A549 (cell line): ENCODE results near the gene LPO. TPM values are rescaled to one million over a fixed set of nuclear protein-coding genes. Genes with fewer than 3 reads are reported as not detected.

ENCODE experiments used
- ATAC-seq, 2 experiments: fragments of 200-7000 bp in 1 of 2; fragments of >200 bp in 1 of 2; cut with Nextera tagmentation in 1 of 2; cut with Tn5 transposase in 1 of 2; 3 replicates each; pipeline versions ENCODE4 v1.8.0 to v1.9.1; 2018 to 2020; ENCODE audit warnings: mild to moderate bottlenecking in 1 of 2, moderate library complexity in 1 of 2
- CTCF ChIA-PET: fragments of 300-600 bp; sonication (Branson Sonifier 250); formaldehyde crosslinking; extraction: SDS; loops from one replicate; lab custom pipeline; 2021; ENCODE audit warnings: antibody characterized with exemption, inconsistent platforms; lab: Yijun Ruan, JAX
- POLR2A ChIA-PET: fragments of 350-600 bp; formaldehyde crosslinking; extraction: SDS; loops from one replicate; lab custom pipeline; 2021; ENCODE audit warnings: antibody characterized with exemption, inconsistent platforms; lab: Yijun Ruan, JAX
- DNase-seq, 2 experiments: peaks; one replicate each; pipeline versions ENCODE4 v3.0.0 to v3.0.0-alpha.2; 2011 to 2016; ENCODE audit warnings: low read depth in 1 of 2, low spot score in 1 of 2
- FAIRE-seq: peaks from 2 replicates; lab custom pipeline; 2011; peaks lifted over from hg19 to GRCh38; lab: Jason Lieb, UNC
- H3K27ac ChIP-seq, 2 experiments: fragments of >200 bp; sonication (Bioruptor Twin); formaldehyde crosslinking; 3 replicates each; pipeline ENCODE4 v1.5.1; 2016 to 2017
- H3K4me1 ChIP-seq: fragments of >200 bp; sonication (Bioruptor Twin); formaldehyde crosslinking; 3 replicates; pipeline ENCODE4 v1.6.1; 2016
- H3K4me2 ChIP-seq: fragments of >200 bp; sonication (Bioruptor Twin); formaldehyde crosslinking; 3 replicates; pipeline ENCODE4 v1.6.1; 2016
- H3K4me3 ChIP-seq: fragments of >200 bp; sonication (Bioruptor Twin); formaldehyde crosslinking; 3 replicates; pipeline ENCODE4 v1.5.1; 2016
- H3K9me3 ChIP-seq: fragments of >200 bp; sonication (Bioruptor Twin); formaldehyde crosslinking; 3 replicates; pipeline ENCODE4 v1.6.1; 2016
- BCL3 ChIP-seq: fragments of >200 bp; sonication (Bioruptor Twin); formaldehyde crosslinking; IDR thresholded peaks from 3 replicates; pipeline ENCODE4 v1.6.1; 2016
- CHD4 ChIP-seq: fragments of 200-600 bp; sonication (generic); IDR thresholded peaks from 2 replicates; pipeline ENCODE4 v1.6.1; 2016; ENCODE audit warnings: antibody characterized with exemption, mild to moderate bottlenecking, borderline replicate concordance
- EHF ChIP-seq: fragments of 250-450 bp; sonication (Bioruptor Pico); IDR thresholded peaks from 2 replicates; pipeline ENCODE4 v1.5.0; 2020; ENCODE audit warnings: mild to moderate bottlenecking
- EHMT2 ChIP-seq: fragments of 200-600 bp; sonication (generic); IDR thresholded peaks from 2 replicates; pipeline ENCODE4 v1.6.1; 2016; ENCODE audit warnings: antibody characterized with exemption, low read depth, mild to moderate bottlenecking, moderate library complexity
- MAX ChIP-seq: IDR thresholded peaks from 2 replicates; pipeline ENCODE4 v1.6.1; 2012
- MAZ ChIP-seq: fragments of 150-350 bp; IDR thresholded peaks from 2 replicates; pipeline ENCODE4 v1.6.1; 2014; ENCODE audit warnings: antibody characterized with exemption, low read depth, low read length, borderline replicate concordance
- NFE2L2 ChIP-seq: fragments of 150-350 bp; conservative IDR thresholded peaks from 2 replicates; pipeline ENCODE4 v1.6.1; 2014; ENCODE audit warnings: low read length
- NPAS2 ChIP-seq: fragments of 250-450 bp; sonication (Bioruptor Pico); IDR thresholded peaks from 2 replicates; pipeline ENCODE4 v1.8.0; 2022; ENCODE audit warnings: mild to moderate bottlenecking, moderate library complexity, borderline replicate concordance
- PHF8 ChIP-seq: fragments of 200-600 bp; sonication (generic); IDR thresholded peaks from 2 replicates; pipeline ENCODE4 v1.6.1; 2016; ENCODE audit warnings: low read depth, mild to moderate bottlenecking, antibody characterized with exemption, moderate library complexity, borderline replicate concordance
- RARB ChIP-seq: fragments of 250-450 bp; sonication (Bioruptor Pico); IDR thresholded peaks from 2 replicates; pipeline ENCODE4 v1.8.0; 2021; ENCODE audit warnings: mild to moderate bottlenecking, moderate library complexity
- REST ChIP-seq: fragments of 200-600 bp; sonication (generic); IDR thresholded peaks from 2 replicates; pipeline ENCODE4 v1.6.1; 2016; ENCODE audit warnings: antibody characterized with exemption, mild to moderate bottlenecking, moderate library complexity
- SREBF2 ChIP-seq: fragments of 450-650 bp; IDR thresholded peaks from 2 replicates; pipeline ENCODE4 v1.6.1; 2014; ENCODE audit warnings: mild to moderate bottlenecking, moderate library complexity
- WGBS: methylation state at CpG from one replicate; pipeline ENCODE4 v1.1.6; 2017; ENCODE audit errors: missing lambda C conversion rate; 5-methylcytosine and 5-hydroxymethylcytosine counted together
- polyA plus RNA-seq, 4 experiments: library from polyadenylated mRNA; depleted of rRNA in 3 of 4; stranded (reverse); fragments of >200 nt; fragmentation: RNase III in 1 of 4; extraction: RNeasy Plus Mini Kit Qiagen cat#74134 plus additional on column Dnase treatment in 1 of 4; gene quantifications; 2 replicates in 3 of 4; 3 replicates in 1 of 4; pipeline ENCODE4 v1.2.3, GENCODE V29; 2011 to 2017
- TF ChIP-seq, protein P1 (sequence below): IDR thresholded peaks from 2 replicates; pipeline ENCODE4 v1.6.1; 2012
- TF ChIP-seq, protein P2 (sequence below): fragments of 250-450 bp; sonication (Bioruptor Pico); IDR thresholded peaks from 2 replicates; pipeline ENCODE4 v1.5.0; 2021; ENCODE audit warnings: mild to moderate bottlenecking, moderate library complexity, borderline replicate concordance

LPO gene
- polyA plus RNA-seq, 2 of the 4 experiments (the other 2 are of a cell fraction) = not detected

GRCh38 chr17:58268326-58268725 is 29.9 kb downstream of the LPO start:
- CTCF ChIA-PET = interaction anchor here (0.7 to 2.2 kb wide), 4 partner anchors 9 to 47 kb away, joined by 3 to 12 read pairs (median 4); no protein-coding TSS in a partner anchor
- POLR2A ChIA-PET = no interaction called here
- no peak for TF ChIP-seq NPAS2 (CRISPR knock-in tag)
- no peak for TF ChIP-seq CHD4
- TF ChIP-seq REST = no peak
- no peak for TF ChIP-seq PHF8
- no peak for TF ChIP-seq EHMT2
- TF ChIP-seq, protein P1, sequence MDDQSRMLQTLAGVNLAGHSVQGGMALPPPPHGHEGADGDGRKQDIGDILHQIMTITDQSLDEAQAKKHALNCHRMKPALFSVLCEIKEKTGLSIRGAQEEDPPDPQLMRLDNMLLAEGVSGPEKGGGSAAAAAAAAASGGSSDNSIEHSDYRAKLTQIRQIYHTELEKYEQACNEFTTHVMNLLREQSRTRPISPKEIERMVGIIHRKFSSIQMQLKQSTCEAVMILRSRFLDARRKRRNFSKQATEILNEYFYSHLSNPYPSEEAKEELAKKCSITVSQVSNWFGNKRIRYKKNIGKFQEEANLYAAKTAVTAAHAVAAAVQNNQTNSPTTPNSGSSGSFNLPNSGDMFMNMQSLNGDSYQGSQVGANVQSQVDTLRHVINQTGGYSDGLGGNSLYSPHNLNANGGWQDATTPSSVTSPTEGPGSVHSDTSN = no peak
- TF ChIP-seq MAX = no peak
- TF ChIP-seq SREBF2 = no peak
- no peak for TF ChIP-seq RARB (CRISPR knock-in tag)
- TF ChIP-seq NFE2L2 = no peak
- no peak for FAIRE-seq
- WGBS = 69% methylated on average over 12 of the region's 12 CpGs
- H3K4me1 ChIP-seq = no peaks in the 10 kb centered on the region
- no peak for DNase-seq
- H3K4me2 ChIP-seq = no peak overlapping the region
- ATAC-seq = no peak
- H3K27ac ChIP-seq = no peak overlapping the region
- H3K4me3 ChIP-seq = no peak overlapping the region
- H3K9me3 ChIP-seq = no peaks in the 10 kb centered on the region

DNA sequence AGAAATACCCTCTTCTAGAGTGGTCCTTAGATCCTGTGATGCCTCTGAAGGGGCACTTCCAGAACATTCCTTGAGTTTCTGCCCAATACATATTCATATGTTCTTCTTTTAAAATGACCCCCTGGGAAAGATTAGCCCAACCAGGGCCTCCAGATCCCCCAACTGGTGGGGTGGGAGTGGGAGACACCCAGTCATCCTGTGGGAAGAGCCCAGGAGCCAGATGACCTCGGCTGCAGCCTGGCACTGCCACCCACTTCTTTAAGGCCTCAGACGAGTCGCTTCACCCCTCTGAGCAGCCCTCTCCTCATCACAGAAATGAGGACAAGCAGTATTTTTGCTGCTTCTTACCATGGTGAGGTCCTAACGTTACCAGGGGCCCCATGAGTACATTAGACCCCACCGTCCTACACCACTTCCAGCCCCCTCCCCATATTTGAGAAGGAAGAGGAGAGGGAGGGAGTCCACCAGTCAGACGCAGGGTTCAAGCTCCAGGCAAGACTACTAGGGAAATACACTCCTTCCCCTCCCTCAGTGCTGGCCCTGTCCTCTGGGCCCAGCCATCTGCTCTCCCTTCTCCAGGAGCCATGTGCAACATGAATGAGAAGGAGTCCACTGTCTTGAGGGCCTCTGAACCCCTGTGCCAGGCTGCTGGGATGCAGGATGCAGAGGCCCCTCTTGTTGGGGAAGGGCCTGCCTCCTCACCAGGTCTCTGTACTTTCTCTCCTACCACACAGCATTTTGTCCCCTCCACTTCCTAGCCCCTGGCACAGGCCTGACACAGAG is 30.6 kb downstream of the LPO start:
- no peak for ATAC-seq
- no peaks in the 10 kb centered on the region for H3K9me3 ChIP-seq
- DNase-seq = no peak
- no peak for TF ChIP-seq MAZ
- TF ChIP-seq RARB (CRISPR knock-in tag) = no peak
- TF ChIP-seq EHF = no peak
- TF ChIP-seq BCL3 = no peak
- TF ChIP-seq, protein P2, sequence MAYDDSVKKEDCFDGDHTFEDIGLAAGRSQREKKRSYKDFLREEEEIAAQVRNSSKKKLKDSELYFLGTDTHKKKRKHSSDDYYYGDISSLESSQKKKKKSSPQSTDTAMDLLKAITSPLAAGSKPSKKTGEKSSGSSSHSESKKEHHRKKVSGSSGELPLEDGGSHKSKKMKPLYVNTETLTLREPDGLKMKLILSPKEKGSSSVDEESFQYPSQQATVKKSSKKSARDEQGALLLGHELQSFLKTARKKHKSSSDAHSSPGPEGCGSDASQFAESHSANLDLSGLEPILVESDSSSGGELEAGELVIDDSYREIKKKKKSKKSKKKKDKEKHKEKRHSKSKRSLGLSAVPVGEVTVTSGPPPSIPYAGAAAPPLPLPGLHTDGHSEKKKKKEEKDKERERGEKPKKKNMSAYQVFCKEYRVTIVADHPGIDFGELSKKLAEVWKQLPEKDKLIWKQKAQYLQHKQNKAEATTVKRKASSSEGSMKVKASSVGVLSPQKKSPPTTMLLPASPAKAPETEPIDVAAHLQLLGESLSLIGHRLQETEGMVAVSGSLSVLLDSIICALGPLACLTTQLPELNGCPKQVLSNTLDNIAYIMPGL (CRISPR knock-in tag) = no peak
- TF ChIP-seq, all 56 proteins: peak for 0
- Histone ChIP-seq H3K4me2 (no peak overlapping the region), H3K4me1 (no peaks in the 10 kb centered on the region), H3K27ac (no peak overlapping the region), H3K4me3 (no peak overlapping the region)
- 46% methylated on average over 6 of the region's 6 CpGs for WGBS
- FAIRE-seq = no peak
- ChIA-PET CTCF (interaction anchor here (1.4 to 2.4 kb wide), 4 partner anchors 9 to 20 kb away, joined by 3 to 14 read pairs (median 8); no protein-coding TSS in a partner anchor), POLR2A (no interaction called here)
